ENCODE measurements around the gene GALNT6.

GALNT6 gene

GRCh38 chr12:51362747-51363342 lies 28.4 kb downstream of the GALNT6 start:
- Histone ChIP-seq H3K9me3 (ENCODE audit: control insufficient read depth, low read length) (no peaks in the 10 kb centered on the region), H3K27me3 (replicated peaks; ENCODE audit: control insufficient read depth, insufficient read depth, low read length) (peaks cover 6% of the 10 kb centered on the region), H3K4me1 (ENCODE audit: control insufficient read depth, insufficient read depth, low read length) (no peaks in the 10 kb centered on the region), H3K36me3 (ENCODE audit: control insufficient read depth, insufficient read depth, low read length, severe bottlenecking) (no peaks in the 10 kb centered on the region), H3K4me3 (ENCODE audit: low read length) (no peak overlapping the region), H3K9ac (ENCODE audit: low read length) (no peak overlapping the region)
- no peak for DNase-seq (ENCODE audit: low read depth)

DNA sequence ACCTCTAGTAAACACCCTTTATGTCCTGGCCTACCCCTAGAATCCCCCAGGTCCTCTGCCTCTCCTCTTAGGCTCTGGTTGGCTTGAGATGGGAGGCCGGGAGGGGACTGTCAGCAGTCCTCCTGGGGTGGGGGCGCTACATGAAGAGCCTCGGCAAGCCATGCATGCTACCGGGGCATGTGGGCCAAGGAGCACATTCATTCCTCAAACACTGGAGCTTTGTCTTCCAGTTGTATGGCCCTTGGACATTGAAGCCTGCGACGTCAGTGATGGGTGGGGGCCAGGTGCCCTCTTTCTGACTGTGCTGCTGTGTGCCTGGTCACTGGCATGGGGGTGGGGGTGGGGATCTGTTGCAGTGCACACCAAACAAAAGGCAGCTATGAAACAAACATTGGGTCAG lies 28.9 kb downstream of the GALNT6 start:
- no peaks in the 10 kb centered on the region for H3K4me1 ChIP-seq (ENCODE audit: control insufficient read depth, insufficient read depth, low read length)
- no peaks in the 10 kb centered on the region for H3K36me3 ChIP-seq (ENCODE audit: control insufficient read depth, insufficient read depth, low read length, severe bottlenecking)
- no peak overlapping the region for H3K9ac ChIP-seq (ENCODE audit: low read length)
- DNase-seq (ENCODE audit: low read depth) = no peak
- H3K9me3 ChIP-seq (ENCODE audit: control insufficient read depth, low read length) = no peaks in the 10 kb centered on the region
- no peak overlapping the region for H3K4me3 ChIP-seq (ENCODE audit: low read length)
- H3K27me3 ChIP-seq (replicated peaks; ENCODE audit: control insufficient read depth, insufficient read depth, low read length) = peaks cover 6% of the 10 kb centered on the region

DNA sequence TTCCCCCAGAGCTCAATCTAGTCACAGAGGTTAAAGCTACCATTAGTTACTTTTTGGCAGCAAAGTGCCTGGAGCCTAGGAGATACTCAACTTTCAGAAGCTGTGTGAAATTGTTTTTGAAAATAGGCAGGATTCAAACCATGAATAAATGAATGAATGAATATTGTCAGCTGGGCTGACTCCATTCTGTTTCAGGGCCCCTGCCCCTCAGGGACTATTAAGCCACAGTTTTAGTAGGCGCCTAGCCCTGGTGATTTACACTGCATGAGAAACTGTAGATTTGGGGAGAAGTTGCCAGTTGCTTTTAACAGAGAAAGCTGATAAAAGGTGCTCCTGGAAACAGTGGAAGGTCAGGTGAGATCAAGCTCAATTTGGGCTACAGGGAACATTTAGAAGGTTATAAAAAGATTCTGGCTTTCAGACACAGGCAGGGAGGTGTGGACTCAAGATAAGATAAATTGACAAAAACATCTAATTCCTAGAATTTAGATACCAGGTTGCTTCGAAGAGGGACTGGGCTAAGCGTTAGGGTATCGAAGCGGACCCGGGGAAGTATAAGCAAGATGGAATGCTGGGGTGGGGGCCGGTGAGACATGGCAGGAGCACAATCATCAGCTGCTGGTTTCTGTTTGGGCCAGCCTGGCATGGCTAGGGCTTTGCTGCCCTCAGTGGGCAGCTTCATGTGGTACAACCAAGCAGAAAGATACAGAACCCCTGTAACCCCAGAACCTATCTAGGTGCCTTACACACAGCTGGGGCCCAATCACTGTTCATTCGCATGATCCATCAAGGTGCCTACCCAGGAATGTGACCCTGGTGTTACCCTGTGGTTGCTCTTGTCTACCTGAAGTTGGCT lies 29.8 kb downstream of the GALNT6 start:
- H3K9me3 ChIP-seq (ENCODE audit: control insufficient read depth, low read length) = no peaks in the 10 kb centered on the region
- H3K27me3 ChIP-seq (replicated peaks; ENCODE audit: control insufficient read depth, insufficient read depth, low read length) = peaks cover 6% of the 10 kb centered on the region
- H3K4me3 ChIP-seq (ENCODE audit: low read length) = no peak overlapping the region
- no peak for DNase-seq (ENCODE audit: low read depth)
- no peaks in the 10 kb centered on the region for H3K36me3 ChIP-seq (ENCODE audit: control insufficient read depth, insufficient read depth, low read length, severe bottlenecking)
- H3K4me1 ChIP-seq (ENCODE audit: control insufficient read depth, insufficient read depth, low read length) = no peaks in the 10 kb centered on the region
- no peak overlapping the region for H3K9ac ChIP-seq (ENCODE audit: low read length)

GRCh38 chr12:51360315-51360714 lies 30.9 kb downstream of the GALNT6 start:
- H3K27me3 ChIP-seq (replicated peaks; ENCODE audit: control insufficient read depth, insufficient read depth, low read length) = peaks cover 6% of the 10 kb centered on the region
- no peaks in the 10 kb centered on the region for H3K4me1 ChIP-seq (ENCODE audit: control insufficient read depth, insufficient read depth, low read length)
- no peaks in the 10 kb centered on the region for H3K36me3 ChIP-seq (ENCODE audit: control insufficient read depth, insufficient read depth, low read length, severe bottlenecking)
- H3K9me3 ChIP-seq (ENCODE audit: control insufficient read depth, low read length) = no peaks in the 10 kb centered on the region
- H3K4me3 ChIP-seq (ENCODE audit: low read length) = no peak overlapping the region
- DNase-seq (ENCODE audit: low read depth) = no peak
- H3K9ac ChIP-seq (ENCODE audit: low read length) = no peak overlapping the region

DNA sequence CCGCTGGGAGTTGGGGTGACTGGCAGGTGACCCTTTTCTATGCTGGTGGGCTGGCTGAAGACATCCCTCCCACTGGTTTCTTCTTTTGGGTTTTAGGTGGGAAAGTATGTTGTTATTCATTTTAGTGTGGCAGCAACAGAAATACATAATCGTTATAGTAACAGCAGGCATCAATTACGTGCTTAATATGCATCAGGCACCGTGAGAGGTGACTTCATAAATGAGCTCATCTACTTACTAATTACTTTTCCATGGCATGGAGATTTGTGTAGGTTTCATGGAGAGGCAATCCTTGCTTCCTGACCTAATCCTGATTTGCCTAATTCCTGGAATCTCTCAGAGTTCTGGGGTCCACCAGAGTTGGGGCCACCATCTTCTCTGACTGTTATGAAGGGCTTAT lies 31.4 kb downstream of the GALNT6 start:
- Histone ChIP-seq H3K36me3 (ENCODE audit: control insufficient read depth, insufficient read depth, low read length, severe bottlenecking) (no peaks in the 10 kb centered on the region), H3K9me3 (ENCODE audit: control insufficient read depth, low read length) (no peaks in the 10 kb centered on the region), H3K9ac (ENCODE audit: low read length) (no peak overlapping the region), H3K27me3 (replicated peaks; ENCODE audit: control insufficient read depth, insufficient read depth, low read length) (peaks cover 6% of the 10 kb centered on the region), H3K4me3 (ENCODE audit: low read length) (no peak overlapping the region), H3K4me1 (ENCODE audit: control insufficient read depth, insufficient read depth, low read length) (no peaks in the 10 kb centered on the region)
- DNase-seq (ENCODE audit: low read depth) = no peak

DNA sequence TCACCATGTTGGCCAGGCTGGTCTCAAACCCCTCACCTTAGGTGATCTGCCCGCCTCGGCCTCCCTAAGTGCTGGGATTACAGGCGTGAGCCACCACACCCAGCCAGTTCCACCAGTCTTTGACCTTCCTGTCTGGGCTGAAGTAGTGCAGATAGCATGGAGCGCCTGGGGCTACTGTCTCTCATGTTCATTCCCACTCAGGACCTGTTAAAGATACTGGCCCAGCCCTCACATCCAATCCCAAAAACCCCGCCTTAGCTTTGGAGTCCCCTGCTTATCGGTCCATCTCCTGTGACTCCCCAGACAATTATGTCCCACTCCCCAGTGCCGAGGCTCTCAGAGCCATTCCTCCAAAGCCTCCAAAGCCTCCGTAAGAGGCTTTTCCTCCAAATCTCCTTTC lies 32.7 kb downstream of the GALNT6 start:
- H3K4me3 ChIP-seq (ENCODE audit: low read length) = no peak overlapping the region
- H3K36me3 ChIP-seq (ENCODE audit: control insufficient read depth, insufficient read depth, low read length, severe bottlenecking) = no peaks in the 10 kb centered on the region
- no peak for DNase-seq (ENCODE audit: low read depth)
- H3K27me3 ChIP-seq (replicated peaks; ENCODE audit: control insufficient read depth, insufficient read depth, low read length) = peaks cover 11% of the 10 kb centered on the region
- H3K9me3 ChIP-seq (ENCODE audit: control insufficient read depth, low read length) = no peaks in the 10 kb centered on the region
- H3K4me1 ChIP-seq (ENCODE audit: control insufficient read depth, insufficient read depth, low read length) = no peaks in the 10 kb centered on the region
- H3K9ac ChIP-seq (ENCODE audit: low read length) = no peak overlapping the region

GRCh38 chr12:51357374-51358047 lies 33.7 kb downstream of the GALNT6 start:
- DNase-seq (ENCODE audit: low read depth) = no peak
- no peak overlapping the region for H3K4me3 ChIP-seq (ENCODE audit: low read length)
- H3K9me3 ChIP-seq (ENCODE audit: control insufficient read depth, low read length) = no peaks in the 10 kb centered on the region
- H3K9ac ChIP-seq (ENCODE audit: low read length) = no peak overlapping the region
- peaks cover 11% of the 10 kb centered on the region for H3K27me3 ChIP-seq (replicated peaks; ENCODE audit: control insufficient read depth, insufficient read depth, low read length)
- no peaks in the 10 kb centered on the region for H3K36me3 ChIP-seq (ENCODE audit: control insufficient read depth, insufficient read depth, low read length, severe bottlenecking)
- no peaks in the 10 kb centered on the region for H3K4me1 ChIP-seq (ENCODE audit: control insufficient read depth, insufficient read depth, low read length)

- no peaks in the 10 kb centered on the region for H3K36me3 ChIP-seq (ENCODE audit: control insufficient read depth, insufficient read depth, low read length, severe bottlenecking)
- H3K4me3 ChIP-seq (ENCODE audit: low read length) = no peak overlapping the region
- no peak overlapping the region for H3K9ac ChIP-seq (ENCODE audit: low read length)
- H3K9me3 ChIP-seq (ENCODE audit: control insufficient read depth, low read length) = no peaks in the 10 kb centered on the region
- DNase-seq (ENCODE audit: low read depth) = peak; percentile 72
- H3K27me3 ChIP-seq (replicated peaks; ENCODE audit: control insufficient read depth, insufficient read depth, low read length) = peaks cover 5% of the 10 kb centered on the region
- no peaks in the 10 kb centered on the region for H3K4me1 ChIP-seq (ENCODE audit: control insufficient read depth, insufficient read depth, low read length)
These were observed 39.2 kb downstream of the GALNT6 start for GRCh38 chr12:51351913-51352532.

DNA sequence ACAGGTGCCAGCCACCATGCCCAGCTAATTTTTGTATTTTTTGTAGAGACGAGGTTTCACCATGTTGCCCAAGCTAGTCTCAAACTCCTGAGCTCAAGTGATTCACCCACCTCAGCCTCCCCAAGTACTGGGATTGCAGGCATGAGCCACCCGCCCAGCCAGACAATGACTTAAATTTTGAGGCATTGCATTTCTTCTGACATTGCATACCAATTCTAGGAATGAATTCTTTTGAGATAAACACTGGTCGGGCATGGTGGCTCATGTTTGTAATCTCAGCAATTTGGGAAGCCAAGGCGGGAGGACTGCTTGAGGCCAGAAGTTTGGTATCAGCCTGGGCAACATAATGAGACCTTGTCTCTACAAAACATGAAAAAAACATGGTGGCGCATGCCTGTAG lies 42.2 kb downstream of the GALNT6 start:
- no peaks in the 10 kb centered on the region for H3K27me3 ChIP-seq (replicated peaks; ENCODE audit: control insufficient read depth, insufficient read depth, low read length)
- no peak overlapping the region for H3K4me3 ChIP-seq (ENCODE audit: low read length)
- no peaks in the 10 kb centered on the region for H3K4me1 ChIP-seq (ENCODE audit: control insufficient read depth, insufficient read depth, low read length)
- DNase-seq (ENCODE audit: low read depth) = peak; percentile 77
- H3K36me3 ChIP-seq (ENCODE audit: control insufficient read depth, insufficient read depth, low read length, severe bottlenecking) = no peaks in the 10 kb centered on the region
- H3K9ac ChIP-seq (ENCODE audit: low read length) = no peak overlapping the region
- no peaks in the 10 kb centered on the region for H3K9me3 ChIP-seq (ENCODE audit: control insufficient read depth, low read length)

DNA sequence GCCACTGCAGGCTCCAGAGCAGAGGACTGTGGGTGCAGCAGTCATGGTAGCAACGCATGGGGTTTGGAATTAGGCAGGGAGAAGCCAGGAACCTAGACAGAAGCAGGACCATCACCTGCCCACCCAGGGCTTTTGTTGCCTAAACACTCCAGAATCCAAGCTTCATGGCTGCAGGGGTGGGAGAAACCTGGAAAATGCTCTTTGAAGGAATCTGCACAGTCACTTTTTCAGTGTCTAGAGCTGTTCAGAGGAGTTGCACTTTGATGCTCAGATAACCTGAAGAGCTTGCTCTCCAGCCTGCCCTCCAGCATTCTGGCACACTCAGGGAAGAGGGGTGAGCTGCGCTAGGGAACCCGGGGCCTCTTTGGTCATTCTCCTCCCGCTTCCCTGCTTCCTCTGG lies 43.1 kb downstream of the GALNT6 start:
- Histone ChIP-seq H3K4me3 (ENCODE audit: low read length) (no peak overlapping the region), H3K36me3 (ENCODE audit: control insufficient read depth, insufficient read depth, low read length, severe bottlenecking) (no peaks in the 10 kb centered on the region)
- no peak for DNase-seq (ENCODE audit: low read depth)

GRCh38 chr12:51346581-51346980 lies 44.6 kb downstream of the GALNT6 start, which contains the start of gene CELA1:
Gene CELA1, minus strand, starts transcription at chr12:51346679. Its CDS starts 41 bp downstream, at chr12:51346638.
- Histone ChIP-seq H3K4me1 (ENCODE audit: control insufficient read depth, insufficient read depth, low read length) (no peaks in the 10 kb centered on the region), H3K27me3 (replicated peaks; ENCODE audit: control insufficient read depth, insufficient read depth, low read length) (no peaks in the 10 kb centered on the region), H3K9me3 (ENCODE audit: control insufficient read depth, low read length) (no peaks in the 10 kb centered on the region), H3K36me3 (ENCODE audit: control insufficient read depth, insufficient read depth, low read length, severe bottlenecking) (no peaks in the 10 kb centered on the region), H3K9ac (ENCODE audit: low read length) (no peak within 1 kb of the TSS), H3K4me3 (ENCODE audit: low read length) (no peak within 1 kb of the TSS)
- peak; percentile 16 for DNase-seq (ENCODE audit: low read depth)

More for the DNA sequence above, 43.1 kb downstream of the GALNT6 start:
- Histone ChIP-seq H3K9me3 (ENCODE audit: control insufficient read depth, low read length) (no peaks in the 10 kb centered on the region), H3K4me1 (ENCODE audit: control insufficient read depth, insufficient read depth, low read length) (no peaks in the 10 kb centered on the region), H3K9ac (ENCODE audit: low read length) (no peak overlapping the region), H3K27me3 (replicated peaks; ENCODE audit: control insufficient read depth, insufficient read depth, low read length) (no peaks in the 10 kb centered on the region)
